NCI-H1048 (cell line): ENCODE measurements around the gene SERPINA7.
"Not testable (repeated sequence)": the region's sequence is repeated elsewhere in the genome, so short reads cannot be mapped to it uniquely, and the experiment has no call there.

Experiments
- DNase-seq: peaks from one replicate; lab custom pipeline; 2025; lab: John Stamatoyannopoulos, UW

The SERPINA7 gene, protein sequence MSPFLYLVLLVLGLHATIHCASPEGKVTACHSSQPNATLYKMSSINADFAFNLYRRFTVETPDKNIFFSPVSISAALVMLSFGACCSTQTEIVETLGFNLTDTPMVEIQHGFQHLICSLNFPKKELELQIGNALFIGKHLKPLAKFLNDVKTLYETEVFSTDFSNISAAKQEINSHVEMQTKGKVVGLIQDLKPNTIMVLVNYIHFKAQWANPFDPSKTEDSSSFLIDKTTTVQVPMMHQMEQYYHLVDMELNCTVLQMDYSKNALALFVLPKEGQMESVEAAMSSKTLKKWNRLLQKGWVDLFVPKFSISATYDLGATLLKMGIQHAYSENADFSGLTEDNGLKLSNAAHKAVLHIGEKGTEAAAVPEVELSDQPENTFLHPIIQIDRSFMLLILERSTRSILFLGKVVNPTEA

DNA sequence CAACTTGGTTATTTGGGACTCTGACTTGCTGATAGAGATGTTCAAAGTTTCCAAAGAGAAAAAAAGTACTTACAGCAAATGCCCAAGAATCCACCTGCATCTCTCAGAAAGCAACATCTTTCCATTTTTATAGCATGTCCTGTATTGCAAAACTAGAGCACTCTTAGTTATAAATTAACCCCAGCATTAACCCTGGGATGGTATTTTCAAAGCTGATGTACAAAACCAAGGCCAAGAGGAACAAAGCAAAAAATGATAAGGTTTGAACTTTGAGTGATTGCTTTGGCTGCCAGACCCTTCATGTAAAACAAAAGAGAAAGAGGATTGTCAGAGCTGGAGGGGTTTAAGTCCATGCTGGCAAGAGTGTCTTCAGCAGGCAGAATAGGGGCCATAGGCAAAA is at the start of gene SERPINA7:
Gene SERPINA7 (minus strand): TSS at position 103 of the 400 bp plus-strand sequence. CDS start 1,669 bp downstream, outside the sequence.
- DNase-seq: no peak

DNA sequence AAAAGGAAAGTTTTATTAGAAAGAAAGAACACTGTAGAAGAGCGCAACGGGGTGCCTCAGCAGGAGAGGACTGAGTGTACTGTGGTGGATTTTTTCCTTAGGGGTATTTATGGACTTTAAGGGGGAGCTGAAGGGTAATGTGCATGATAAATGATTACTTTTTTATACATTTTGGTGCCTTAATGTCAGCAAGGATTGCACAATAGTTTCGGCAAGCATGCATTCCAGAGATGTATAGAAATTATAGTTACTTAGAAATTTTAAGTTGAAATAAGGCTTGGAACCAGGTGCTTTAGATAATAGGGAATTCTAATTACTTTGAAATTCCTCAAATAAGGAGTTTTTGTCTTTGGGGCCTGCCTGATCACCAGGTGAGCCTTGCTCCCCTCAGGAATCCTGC is 30.5 kb upstream of the SERPINA7 start:
- no peak for DNase-seq

DNA sequence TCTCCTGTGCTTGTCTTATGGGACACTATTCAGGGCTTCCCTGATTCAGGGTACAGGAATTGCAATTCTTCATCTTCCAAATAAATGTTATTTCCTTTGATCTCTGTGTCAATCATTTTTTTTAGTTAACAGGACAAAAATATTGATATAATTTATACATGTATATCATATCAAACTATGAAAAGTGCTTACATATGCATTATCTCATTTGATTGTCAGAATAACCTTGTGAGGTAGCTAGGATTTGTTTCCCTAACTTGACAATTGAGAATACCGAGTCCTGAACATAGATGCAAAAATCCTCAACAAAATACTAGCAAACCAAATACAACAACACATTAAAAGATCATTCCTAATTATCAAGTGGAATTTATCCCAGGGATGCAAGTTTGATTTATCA is 11.5 kb upstream of the SERPINA7 start:
- no peak for DNase-seq

DNA sequence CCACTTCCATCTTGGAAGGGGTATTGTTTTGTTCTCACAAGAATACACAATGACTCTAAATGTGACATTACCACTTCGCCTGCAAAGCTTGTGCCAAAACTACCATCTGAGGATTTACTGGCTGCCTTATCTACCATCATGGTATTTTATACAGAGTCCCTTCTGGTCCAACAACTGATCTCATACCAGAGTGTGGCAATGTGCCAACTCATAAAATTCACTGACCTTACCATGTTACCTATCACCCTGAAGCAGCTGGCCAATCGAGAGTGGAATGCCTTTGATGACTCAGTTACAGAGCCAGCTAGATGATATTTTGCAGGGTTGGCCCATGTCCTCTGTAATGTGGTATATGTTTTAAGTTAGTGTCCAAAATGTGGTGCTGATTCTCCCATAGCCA is 3.8 kb upstream of the SERPINA7 start:
- no peak for DNase-seq

DNA sequence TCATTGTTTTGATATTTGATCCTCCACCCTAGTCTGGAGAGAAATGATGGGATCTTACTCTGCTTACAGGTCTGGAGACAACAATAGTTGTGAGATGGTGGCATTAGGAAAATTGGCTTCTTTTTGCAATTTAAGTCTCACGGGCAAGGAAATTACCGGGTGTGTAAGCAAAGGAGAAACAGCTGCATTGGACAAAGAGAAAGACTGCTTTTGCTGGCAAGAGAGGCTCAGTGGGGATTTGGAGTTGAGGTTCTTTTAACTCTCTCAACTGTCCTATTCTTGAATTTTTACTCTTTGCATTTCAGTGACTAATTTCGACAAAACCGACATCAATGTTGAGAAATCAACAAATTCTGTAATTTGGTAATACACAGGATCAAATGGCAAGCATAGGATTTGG is 2.3 kb upstream of the SERPINA7 start:
- DNase-seq: no peak

DNA sequence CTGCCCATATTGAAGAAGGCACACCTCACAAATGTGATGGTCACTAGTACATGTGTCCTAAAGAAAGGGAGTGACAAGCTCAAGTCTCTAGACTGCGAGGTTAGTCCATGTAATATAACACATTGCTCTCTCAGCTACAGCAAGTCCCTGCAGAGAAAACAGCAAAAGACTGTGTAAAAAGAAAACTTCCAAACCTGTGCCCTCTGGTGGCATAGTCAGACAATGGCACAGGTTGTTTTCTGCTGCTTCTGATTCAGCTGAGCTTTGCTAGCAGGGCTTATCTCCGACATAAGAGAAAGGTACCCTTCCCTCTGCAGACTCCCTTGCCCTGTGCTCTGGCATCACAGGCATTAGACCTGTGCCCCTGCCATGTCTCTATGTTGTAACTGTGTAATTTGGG is 1.4 kb upstream of the SERPINA7 start:
- DNase-seq: no peak

DNA sequence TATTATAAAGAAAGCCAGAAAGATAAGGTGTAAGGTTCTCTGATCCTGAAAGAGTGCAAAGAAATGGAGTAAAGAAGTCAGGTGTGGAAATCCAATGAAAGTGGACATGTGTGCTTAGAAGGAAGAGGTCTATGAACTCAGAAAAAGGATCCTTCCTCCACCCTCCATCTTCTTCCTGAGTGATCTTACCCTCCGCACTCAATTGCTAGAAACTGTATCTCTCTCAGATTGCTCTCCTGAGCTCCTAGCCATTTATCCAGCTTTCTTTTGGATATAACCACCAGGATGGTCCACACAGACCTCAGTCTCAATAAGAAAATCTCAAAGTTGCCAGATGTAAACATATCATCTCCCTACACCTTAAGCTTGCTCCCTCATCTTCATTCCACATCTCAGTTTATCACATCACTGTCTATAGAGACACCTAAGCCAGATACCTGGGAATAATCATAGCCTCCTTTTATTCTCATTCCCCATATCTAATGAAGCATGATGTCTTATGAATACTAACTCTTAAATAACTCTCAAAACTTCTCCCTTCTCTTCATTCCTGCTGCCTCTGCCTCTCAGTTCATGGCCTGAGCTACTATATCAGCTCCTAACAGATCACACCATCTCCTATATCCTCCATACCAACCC is 573 bp downstream of the SERPINA7 start:
- DNase-seq: no peak

DNA sequence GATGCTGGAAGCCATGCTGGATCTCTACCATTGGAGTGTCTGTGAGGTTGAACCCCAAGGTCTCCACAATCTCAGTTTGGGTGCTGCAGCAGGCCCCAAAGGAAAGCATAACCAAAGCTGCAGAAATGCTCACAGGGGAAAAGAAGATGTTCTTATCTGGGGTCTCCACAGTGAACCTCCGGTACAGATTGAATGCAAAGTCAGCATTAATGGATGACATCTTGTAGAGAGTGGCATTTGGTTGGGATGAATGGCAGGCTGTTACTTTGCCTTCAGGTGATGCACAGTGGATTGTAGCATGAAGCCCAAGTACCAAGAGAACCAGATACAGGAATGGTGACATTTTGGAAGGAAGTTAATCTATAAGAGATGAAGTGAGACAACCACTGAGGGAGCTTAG is 1.8 kb downstream of the SERPINA7 start:
- no peak for DNase-seq

DNA sequence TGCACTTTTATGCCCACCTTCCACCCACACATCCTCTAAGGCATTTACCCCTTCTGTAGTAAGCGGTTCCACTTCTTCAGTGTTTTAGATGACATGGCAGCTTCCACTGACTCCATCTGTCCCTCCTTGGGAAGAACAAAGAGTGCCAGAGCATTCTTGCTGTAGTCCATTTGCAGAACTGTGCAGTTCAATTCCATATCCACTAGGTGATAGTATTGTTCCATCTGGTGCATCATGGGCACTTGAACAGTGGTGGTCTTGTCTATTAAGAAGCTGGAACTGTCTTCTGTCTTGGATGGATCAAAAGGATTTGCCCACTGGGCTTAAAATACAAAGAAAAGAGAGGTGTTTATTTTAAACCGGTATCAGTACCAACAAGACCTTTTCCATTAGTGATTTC is 3.5 kb downstream of the SERPINA7 start:
- DNase-seq: no peak

DNA sequence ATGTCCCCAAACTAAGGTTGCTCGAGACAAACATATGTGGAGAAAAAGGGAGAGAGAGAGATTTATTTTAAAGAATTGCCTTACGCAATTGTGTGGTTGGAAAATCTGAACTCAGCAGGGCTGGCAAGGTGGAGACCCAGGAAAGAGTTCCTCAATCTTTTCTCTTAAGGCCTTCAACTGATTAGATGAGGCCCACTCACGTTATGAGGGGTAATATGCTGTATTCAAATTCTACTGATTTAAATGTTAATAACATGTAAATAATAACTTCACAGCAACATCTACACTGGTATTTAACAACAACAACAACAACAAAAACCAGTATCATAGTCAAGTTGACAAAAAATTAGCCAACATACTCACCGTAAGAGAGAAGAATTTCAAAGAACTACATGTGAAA is 14.6 kb downstream of the SERPINA7 start:
- DNase-seq: no peak

DNA sequence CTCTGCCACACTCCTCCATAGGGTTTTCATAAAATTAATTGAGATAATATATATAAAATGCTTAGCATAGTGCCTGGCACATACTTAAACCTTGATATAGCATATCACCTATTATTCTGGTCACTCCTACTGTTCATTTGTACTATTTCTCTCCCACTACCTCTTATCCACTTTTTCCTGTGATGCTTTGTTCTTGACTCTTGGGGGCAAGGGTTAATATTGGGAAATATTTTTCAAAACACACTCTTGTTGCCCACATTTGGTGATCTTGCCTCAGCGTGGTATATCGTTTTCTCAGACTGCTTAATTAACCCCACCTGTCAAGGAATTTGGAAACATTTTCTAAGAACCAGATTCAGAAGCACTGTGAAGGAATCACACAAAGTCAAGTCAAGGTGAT is 16.3 kb downstream of the SERPINA7 start:
- no peak for DNase-seq

DNA sequence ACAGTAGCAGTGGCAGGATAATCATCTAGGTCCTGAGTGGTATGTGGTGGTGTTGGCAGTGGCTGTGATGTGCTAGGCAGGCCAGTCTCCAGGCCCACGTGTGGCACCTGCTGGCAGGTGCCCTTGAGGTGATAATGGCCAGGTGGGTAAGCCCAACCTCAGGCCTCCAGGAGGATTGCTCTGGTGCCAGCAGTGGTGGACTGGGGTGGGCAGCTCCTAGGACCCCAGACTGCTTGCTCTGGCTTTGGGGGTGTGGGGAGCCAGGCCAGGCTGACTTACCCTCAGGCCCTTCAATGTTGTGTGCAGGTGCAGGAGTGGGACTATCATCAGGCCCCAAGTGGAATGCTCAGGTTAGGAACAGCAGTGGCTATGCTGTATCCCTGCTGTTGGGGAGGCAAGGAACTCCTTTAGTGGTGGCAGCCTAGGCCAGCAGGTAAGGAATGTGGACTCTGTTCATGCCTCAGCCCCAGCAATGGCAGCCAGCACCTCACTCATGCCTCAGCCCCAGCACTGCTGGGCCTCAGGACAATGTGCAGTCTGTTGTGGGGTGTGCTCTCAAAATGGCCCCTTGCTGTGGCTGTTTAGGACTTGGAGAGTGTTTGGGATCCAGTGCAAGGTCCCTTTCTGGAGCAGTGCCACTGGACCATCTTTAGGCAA is 24.3 kb downstream of the SERPINA7 start:
- DNase-seq: no peak

DNA sequence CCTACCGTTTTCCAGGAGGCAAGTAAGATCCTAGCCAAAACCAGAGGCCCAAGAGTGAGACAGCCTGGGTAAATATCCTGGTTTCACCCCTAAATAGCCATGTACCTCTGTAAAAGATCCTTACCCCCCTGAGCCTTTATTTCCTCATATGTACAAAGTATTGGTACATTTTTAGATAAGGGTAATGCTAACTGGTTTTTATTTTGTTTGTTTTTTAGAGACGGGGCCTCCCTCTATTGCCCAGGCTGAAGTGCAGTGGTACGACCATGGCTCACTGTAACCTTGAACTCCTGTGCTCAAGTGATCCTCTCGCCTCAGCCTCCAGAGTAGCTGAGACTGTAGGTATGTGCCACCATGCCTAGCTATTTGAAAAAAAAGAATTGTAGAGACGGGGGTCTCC is 29.4 kb downstream of the SERPINA7 start:
- no peak for DNase-seq

DNA sequence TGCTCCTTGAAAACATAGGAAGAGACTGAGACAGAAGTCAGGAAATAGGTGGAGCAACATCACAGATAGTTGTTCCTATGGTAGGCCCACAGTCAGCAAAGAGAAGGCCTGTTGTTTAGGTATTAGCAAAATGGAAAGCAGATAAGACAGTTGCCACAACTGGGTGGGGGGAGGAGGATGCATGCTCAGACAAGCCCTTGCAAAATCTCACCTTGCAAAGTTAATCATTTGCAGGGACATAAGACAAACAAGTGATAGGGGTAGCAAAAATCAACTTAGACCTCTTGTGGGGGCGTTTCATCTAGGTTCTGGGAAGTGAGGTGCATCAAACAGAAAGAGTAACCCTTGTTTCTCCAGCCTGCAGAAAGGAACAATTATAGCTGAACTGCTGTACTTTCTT is 30.7 kb downstream of the SERPINA7 start:
- DNase-seq: no peak

DNA sequence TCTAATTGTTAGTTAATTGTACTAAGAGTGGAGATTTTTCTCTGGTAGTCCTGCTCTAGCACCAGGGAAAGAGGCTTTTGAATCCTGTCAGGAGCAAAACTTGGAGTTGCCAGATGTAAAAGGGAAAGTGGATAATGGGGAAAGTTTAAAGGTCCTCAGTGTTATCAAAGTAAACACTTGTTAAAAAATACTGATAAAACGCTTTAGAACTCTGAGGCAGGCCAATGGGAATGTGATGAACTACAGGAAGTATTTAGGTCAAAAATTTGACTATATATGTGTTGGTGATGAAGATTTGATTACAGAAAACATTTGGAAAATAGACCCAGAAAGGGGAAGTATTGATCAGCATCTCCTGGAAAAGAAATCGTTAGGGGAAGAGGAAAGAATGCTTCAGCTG is 32.8 kb downstream of the SERPINA7 start:
- no peak for DNase-seq

DNA sequence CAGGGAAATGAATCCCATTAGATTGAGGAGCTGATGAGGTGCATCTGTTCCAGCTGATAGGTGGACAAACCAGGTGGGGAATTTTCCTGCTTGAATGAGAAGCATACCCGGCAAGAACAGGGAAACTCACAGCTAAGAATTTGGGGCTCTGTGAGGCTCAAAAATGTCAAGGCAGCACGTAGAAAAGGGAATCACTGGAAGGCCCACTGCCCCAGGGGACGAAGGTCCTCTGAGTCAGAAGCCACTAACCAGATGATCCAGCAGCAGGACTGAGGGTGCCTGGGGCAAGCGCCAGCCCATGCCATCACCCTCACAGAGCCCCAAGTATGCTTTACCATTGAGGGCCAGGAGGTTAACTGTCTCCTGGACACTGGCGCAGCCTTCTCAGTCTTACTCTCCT is 37.9 kb downstream of the SERPINA7 start:
- DNase-seq: not testable (repeated sequence)

DNA sequence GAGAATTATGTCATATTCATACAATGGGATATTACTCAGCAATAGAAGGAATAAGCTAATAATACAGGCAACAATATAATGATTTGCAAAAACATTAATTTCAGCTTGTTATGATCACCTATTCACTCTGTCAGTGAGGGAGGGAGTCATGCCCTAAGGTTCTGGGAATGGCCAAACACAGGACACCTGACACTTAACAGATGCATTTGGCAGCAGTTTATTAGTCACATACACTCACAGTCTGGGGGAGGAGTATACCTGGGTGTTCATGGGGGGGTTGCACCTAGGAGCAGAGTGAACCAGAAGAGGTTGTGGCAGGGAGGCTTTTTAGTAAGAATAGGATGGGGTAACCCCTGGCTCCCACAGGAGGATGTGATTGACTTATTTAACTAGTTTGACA is 38.3 kb downstream of the SERPINA7 start:
- no peak for DNase-seq

DNA sequence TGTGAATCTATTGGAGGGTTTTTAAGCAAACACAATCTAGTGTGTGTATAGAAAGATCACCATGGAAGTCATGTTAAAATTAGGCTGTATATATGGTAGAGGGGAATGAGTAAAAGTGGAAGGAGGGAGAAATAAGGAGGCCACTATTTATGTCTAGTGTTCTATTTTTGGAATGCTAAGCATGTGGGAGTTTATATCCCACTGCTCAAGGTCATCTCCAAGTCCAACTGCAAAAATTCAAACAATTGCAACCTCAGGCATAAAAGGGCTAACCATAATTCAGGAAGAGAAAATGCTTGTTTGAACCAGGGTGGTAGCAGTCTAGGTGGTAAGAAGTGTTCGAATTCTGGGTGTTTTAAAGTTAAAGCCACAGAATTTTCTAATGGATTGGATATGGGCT is 39.2 kb downstream of the SERPINA7 start:
- no peak for DNase-seq

DNA sequence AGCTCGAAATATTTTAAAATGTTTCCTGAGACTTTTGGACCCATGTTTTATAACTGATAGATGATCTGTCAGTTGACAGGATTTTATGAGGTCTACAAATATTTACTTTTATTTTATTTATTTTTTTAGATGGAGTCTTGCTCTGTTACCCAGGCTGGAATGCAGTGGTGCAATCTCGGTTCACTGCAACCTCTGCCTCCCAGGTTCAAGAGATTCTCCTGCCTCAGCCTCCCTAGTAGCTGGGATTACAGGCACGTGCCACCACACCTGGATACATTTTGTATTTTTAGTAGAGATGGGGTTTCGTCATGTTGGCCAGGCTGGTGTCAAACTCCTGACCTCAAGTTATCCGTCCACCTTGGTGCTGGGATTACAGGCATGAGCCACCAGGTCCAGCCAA is 50.0 kb downstream of the SERPINA7 start:
- DNase-seq: not testable (repeated sequence)
